DND-41 (cell line): ENCODE results near the gene IL17RD.

Source experiments
- CTCF ChIP-seq: IDR thresholded peaks from 2 replicates; pipeline ENCODE4 v1.5.1; 2012; ENCODE audit warnings: borderline replicate concordance, low read length, moderate library complexity, mild to moderate bottlenecking; ENCODE audit not compliant: poor library complexity, severe bottlenecking; ENCODE audit errors: extremely low read depth
- EZH2 ChIP-seq: IDR thresholded peaks from 3 replicates; pipeline ENCODE4 v1.6.1; 2012; ENCODE audit warnings: borderline replicate concordance, low read depth, mild to moderate bottlenecking, moderate library complexity, low read length, inconsistent platforms; ENCODE audit not compliant: severe bottlenecking

GRCh38 chr3:57144952-57145351 is 20.2 kb downstream of the IL17RD start:
- TF ChIP-seq CTCF = no peak
- no peak for TF ChIP-seq EZH2
